ENCODE results near the gene PODNL1.
"Not testable (repeated sequence)": the region's sequence is repeated elsewhere in the genome, so short reads cannot be mapped to it uniquely, and the experiment has no call there.

The PODNL1 gene

DNA sequence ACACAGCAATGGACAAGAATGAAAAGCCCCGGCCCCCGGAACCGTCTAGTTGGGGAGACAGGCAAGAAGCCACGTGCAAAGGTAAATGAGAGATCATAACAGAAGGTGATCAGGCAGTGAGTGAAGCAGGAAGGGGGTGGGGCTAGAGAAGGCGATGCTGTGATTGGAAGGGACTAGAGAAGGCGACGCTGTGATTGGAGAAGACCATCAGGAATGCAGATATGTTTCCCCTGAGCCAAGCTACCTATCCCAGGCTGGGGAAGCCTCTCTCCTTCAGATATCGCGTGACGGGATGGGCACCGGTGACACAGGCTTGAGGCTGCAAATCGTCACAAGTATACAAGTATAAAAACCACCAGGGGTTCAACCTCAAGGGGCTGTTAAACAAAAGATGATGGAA lies 35.9 kb upstream of the PODNL1 start:
- TF ChIP-seq, protein P1, sequence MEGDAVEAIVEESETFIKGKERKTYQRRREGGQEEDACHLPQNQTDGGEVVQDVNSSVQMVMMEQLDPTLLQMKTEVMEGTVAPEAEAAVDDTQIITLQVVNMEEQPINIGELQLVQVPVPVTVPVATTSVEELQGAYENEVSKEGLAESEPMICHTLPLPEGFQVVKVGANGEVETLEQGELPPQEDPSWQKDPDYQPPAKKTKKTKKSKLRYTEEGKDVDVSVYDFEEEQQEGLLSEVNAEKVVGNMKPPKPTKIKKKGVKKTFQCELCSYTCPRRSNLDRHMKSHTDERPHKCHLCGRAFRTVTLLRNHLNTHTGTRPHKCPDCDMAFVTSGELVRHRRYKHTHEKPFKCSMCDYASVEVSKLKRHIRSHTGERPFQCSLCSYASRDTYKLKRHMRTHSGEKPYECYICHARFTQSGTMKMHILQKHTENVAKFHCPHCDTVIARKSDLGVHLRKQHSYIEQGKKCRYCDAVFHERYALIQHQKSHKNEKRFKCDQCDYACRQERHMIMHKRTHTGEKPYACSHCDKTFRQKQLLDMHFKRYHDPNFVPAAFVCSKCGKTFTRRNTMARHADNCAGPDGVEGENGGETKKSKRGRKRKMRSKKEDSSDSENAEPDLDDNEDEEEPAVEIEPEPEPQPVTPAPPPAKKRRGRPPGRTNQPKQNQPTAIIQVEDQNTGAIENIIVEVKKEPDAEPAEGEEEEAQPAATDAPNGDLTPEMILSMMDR (IDR thresholded peaks at IDR 0.05): no peak
- Histone ChIP-seq H2AFZ (peak overlapping the region; percentile 47), H3K27me3 (ENCODE audit: control insufficient read depth, insufficient read depth, low read length) (no peaks in the 10 kb centered on the region), H3K4me2 (ENCODE audit: low read length) (peak overlapping the region; percentile 45), H3K9me3 (ENCODE audit: control insufficient read depth, low read length) (no peaks in the 10 kb centered on the region), H3K4me1 (peaks cover 8% of the 10 kb centered on the region), H3K9ac (no peak overlapping the region), H3K27ac (peak overlapping the region; percentile 33), H3K79me2 (no peaks in the 10 kb centered on the region), H3K36me3 (ENCODE audit: control insufficient read depth, insufficient read depth, low read length) (no peaks in the 10 kb centered on the region), H3K4me3 (ENCODE audit: low read depth, low read length) (no peak overlapping the region)

DNA sequence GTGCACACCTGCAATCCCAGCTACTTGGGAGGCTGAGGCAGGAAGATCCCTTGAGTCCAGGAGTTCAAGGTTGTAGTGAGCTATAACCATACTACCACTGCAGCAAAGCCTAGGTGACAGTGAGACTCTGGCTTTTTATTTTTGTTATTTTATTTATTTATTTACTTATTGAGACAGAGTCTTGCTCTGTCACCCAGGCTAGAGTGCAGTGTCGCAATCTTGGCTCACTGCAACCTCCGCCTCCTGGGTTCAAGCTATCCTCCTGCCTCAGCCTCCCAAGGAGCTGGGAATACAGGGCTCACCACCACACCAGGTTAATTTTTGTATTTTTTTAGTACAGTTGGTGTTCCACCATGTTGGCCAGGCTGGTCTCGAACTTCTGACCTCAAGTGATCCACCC lies 35.3 kb upstream of the PODNL1 start:
- H3K4me2 ChIP-seq (ENCODE audit: low read length); H3K4me1 ChIP-seq; H3K27me3 ChIP-seq (ENCODE audit: control insufficient read depth, insufficient read depth, low read length); H3K4me3 ChIP-seq (ENCODE audit: low read depth, low read length); H3K36me3 ChIP-seq (ENCODE audit: control insufficient read depth, insufficient read depth, low read length); H2AFZ ChIP-seq; H3K9me3 ChIP-seq (ENCODE audit: control insufficient read depth, low read length); H3K27ac ChIP-seq; H3K79me2 ChIP-seq; H3K9ac ChIP-seq: not testable (repeated sequence)

DNA sequence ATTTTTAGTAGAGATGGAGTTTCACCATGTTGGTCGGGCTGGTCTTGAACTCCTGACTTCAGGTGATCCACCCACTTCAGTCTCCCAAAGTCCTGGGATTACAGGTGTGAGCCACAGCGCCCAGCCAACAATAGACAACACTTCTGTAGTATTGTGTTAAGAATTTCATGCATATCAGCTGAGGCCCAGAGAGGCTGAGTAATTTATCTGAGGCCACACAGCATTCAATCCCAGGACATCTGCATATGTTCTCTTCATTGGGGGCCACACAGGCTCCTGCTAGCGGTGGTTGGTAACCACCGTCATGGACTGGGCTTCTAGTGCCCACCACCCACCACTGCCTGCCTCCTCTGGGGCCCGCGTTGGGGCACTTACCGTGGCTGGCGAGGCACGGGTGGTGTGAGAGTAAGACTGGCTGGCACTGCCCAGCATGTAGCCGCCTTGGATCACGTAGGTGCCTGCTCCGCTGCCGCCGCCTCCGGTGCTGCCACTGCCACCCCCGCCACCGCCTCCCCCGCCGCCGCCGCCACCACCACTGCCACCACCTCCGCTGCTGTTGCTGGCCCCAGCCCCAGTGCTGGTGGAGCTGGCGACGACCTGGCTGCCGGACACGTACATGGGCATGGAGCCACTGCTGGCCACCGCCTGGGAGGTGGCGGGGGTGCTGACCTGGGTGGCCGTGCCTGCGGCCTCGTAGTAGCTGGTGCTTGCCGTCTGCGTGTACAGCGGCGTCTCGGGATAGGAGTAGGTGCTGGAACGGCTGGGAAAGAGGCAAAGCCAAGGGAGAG lies 34.3 kb upstream of the PODNL1 start:
- H3K4me2 ChIP-seq (ENCODE audit: low read length): no peak overlapping the region
- no peak overlapping the region for H3K9ac ChIP-seq
- TF ChIP-seq, protein P1 (IDR thresholded peaks at IDR 0.05): no peak
- no peak overlapping the region for H3K27ac ChIP-seq
- H3K4me1 ChIP-seq: peaks cover 8% of the 10 kb centered on the region
- H3K27me3 ChIP-seq (ENCODE audit: control insufficient read depth, insufficient read depth, low read length): no peaks in the 10 kb centered on the region
- H3K36me3 ChIP-seq (ENCODE audit: control insufficient read depth, insufficient read depth, low read length): no peaks in the 10 kb centered on the region
- H2AFZ ChIP-seq: no peak overlapping the region
- no peaks in the 10 kb centered on the region for H3K9me3 ChIP-seq (ENCODE audit: control insufficient read depth, low read length)
- no peak overlapping the region for H3K4me3 ChIP-seq (ENCODE audit: low read depth, low read length)
- H3K79me2 ChIP-seq: no peaks in the 10 kb centered on the region

DNA sequence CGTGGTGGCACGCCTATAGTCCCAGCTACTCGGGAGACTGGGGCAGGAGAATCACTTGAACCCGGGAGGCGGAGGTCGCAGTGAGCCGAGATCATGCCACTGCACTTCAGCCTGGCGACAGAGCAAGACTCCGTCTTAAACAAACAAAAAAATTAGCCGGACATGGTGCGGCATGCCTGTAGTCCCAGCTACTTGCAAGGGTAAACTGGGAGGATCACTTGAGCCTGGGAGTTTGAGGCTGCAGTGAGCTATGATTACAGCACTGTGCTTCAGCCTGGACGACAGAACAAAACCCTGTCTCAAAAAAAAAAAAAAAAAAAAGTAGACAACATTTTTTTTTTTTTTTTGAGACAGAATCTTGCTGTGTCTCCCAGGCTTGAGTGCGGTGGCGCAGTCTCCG lies 33.7 kb upstream of the PODNL1 start:
- H3K36me3 ChIP-seq (ENCODE audit: control insufficient read depth, insufficient read depth, low read length): not testable (repeated sequence)

DNA sequence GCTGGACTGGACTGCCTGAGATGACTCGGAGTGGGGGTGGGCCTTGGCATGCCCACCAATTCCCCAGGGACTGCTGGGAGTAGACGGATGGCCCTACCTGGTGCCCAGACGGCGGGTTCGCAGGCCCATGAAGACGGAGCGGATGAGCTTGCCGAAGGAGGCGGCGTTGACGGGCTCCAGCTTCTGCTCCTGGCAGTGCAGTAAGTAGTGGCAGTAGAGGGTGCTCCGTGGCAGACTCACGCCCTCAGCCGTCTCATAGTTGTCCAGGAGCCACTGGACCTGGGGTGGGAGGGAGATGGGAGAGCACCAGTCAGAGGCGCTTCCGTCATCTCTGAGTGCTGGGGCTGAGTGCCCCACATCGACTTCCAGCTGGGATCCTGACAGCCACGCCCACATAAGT lies 31.7 kb upstream of the PODNL1 start:
- Histone ChIP-seq H3K4me1 (peaks cover 8% of the 10 kb centered on the region), H3K36me3 (ENCODE audit: control insufficient read depth, insufficient read depth, low read length) (no peaks in the 10 kb centered on the region), H3K9ac (no peak overlapping the region), H3K9me3 (ENCODE audit: control insufficient read depth, low read length) (no peaks in the 10 kb centered on the region), H3K27me3 (ENCODE audit: control insufficient read depth, insufficient read depth, low read length) (no peaks in the 10 kb centered on the region), H3K79me2 (no peaks in the 10 kb centered on the region), H3K27ac (no peak overlapping the region), H3K4me3 (ENCODE audit: low read depth, low read length) (no peak overlapping the region), H2AFZ (no peak overlapping the region), H3K4me2 (ENCODE audit: low read length) (no peak overlapping the region)
- TF ChIP-seq, protein P1 (IDR thresholded peaks at IDR 0.05): no peak

More for the DNA sequence above, 33.7 kb upstream of the PODNL1 start:
- H3K4me2 ChIP-seq (ENCODE audit: low read length); H3K27me3 ChIP-seq (ENCODE audit: control insufficient read depth, insufficient read depth, low read length); H3K4me1 ChIP-seq; H3K9ac ChIP-seq; H2AFZ ChIP-seq; H3K4me3 ChIP-seq (ENCODE audit: low read depth, low read length); H3K27ac ChIP-seq; H3K79me2 ChIP-seq; H3K9me3 ChIP-seq (ENCODE audit: control insufficient read depth, low read length): not testable (repeated sequence)

DNA sequence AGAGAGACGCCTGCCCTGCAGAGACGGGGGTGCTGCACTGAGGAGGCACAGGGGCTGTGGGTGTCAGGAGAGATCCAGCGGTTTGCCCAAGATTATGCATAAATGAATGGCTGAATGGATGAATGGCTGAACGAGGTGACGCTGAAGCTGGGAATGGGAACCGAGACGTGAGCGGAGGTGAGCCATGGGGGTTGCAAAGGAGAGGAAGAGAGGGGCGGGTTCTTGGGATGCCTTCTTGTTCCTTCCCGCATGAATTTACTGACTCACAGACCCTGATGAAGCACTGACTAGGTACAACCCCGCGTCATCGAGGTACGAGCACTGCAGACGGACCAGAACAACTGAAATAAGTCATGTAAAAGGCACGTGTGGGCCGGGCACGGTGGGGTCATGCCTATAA lies 30.8 kb upstream of the PODNL1 start:
- Histone ChIP-seq H3K79me2 (no peaks in the 10 kb centered on the region), H3K9ac (no peak overlapping the region), H3K4me1 (peaks cover 2% of the 10 kb centered on the region), H3K36me3 (ENCODE audit: control insufficient read depth, insufficient read depth, low read length) (no peaks in the 10 kb centered on the region), H3K9me3 (ENCODE audit: control insufficient read depth, low read length) (no peaks in the 10 kb centered on the region), H3K27me3 (ENCODE audit: control insufficient read depth, insufficient read depth, low read length) (no peaks in the 10 kb centered on the region), H3K4me3 (ENCODE audit: low read depth, low read length) (no peak overlapping the region), H2AFZ (no peak overlapping the region), H3K27ac (no peak overlapping the region), H3K4me2 (ENCODE audit: low read length) (no peak overlapping the region)
- TF ChIP-seq, protein P1 (IDR thresholded peaks at IDR 0.05): no peak
